ENCODE results near the gene SLC24A3. TPM values are rescaled to one million over a fixed set of nuclear protein-coding genes. Genes with fewer than 3 reads are reported as not detected.

Gene SLC24A3
- not detected for total RNA-seq

DNA sequence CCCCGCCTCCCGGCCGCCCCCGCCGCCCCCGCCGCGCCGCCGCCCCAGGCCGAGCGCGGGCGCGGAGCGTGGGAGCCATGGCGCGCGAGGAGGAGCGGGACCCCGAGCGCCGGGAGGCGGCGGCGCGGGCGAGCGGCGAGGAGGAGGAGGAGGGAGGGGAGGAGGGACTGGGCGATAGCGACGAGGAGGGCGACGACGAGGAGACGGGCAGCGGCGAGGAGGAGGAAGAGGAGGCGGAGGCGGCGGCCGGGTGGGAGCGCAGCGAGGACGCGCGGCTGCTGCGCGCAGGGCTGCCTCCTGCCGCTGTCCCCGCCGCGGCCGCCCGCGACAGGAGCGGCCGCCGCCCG, at the start of gene SLC24A3:
Gene SLC24A3 (plus strand): TSS at position 174 of the 347 bp plus-strand sequence.
- ATAC-seq (replicated peaks) = no peak
- Mint-ChIP-seq H3K4me1 (no peaks in the 10 kb centered on the region), H3K9me3 (no peaks in the 10 kb centered on the region), H3K27me3 (peaks cover 43% of the 10 kb centered on the region), H3K36me3 (ENCODE audit: low read depth) (no peaks in the 10 kb centered on the region), H3K4me3 (no peak within 1 kb of the TSS), H3K27ac (no peak within 1 kb of the TSS)

DNA sequence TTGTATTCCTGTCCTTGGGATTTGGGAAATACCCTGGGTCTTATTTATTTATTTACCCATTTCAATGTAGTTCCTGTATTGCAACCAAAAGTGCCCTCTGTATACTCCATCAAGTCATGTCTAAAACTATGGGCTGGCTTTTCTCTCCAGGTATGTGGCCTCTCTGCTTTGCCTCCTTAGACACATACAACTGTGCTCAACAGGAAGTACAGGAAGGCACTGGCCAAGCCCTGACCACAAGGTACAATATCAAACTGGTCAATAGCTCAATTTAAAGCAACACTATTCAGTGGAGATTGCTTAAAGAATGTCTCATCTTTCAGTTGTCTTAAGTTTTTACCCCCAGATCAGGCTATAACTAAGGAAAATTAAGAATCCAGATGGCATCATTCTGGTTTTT, 42.3 kb upstream of the SLC24A3 start:
- no peak overlapping the region for H3K4me3 Mint-ChIP-seq
- peaks cover 9% of the 10 kb centered on the region for H3K27me3 Mint-ChIP-seq
- H3K27ac Mint-ChIP-seq = no peak overlapping the region
- peaks cover 8% of the 10 kb centered on the region for H3K9me3 Mint-ChIP-seq
- H3K36me3 Mint-ChIP-seq (ENCODE audit: low read depth) = no peaks in the 10 kb centered on the region
- no peaks in the 10 kb centered on the region for H3K4me1 Mint-ChIP-seq
- no peak for ATAC-seq (replicated peaks)

DNA sequence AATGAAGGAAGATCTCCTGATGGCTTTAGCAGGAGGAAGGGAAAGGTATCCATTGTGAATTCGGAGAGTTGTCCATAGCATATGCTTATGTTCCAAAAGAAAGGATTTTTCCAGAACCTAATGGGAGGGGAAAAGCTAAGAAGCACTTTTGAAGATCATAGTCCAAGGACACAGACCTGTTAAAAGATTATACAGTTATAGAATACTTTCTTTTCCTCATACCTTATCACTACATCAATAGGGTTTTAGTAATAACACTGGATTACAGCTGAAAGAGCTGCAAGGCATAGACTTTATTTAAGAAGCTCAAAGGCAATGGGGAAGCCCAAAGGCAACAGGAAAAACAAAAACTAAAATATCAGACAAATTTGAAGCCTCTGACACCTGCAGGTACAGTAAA, 39.8 kb upstream of the SLC24A3 start:
- Mint-ChIP-seq H3K27me3 (peaks cover 4% of the 10 kb centered on the region), H3K4me3 (no peak overlapping the region), H3K4me1 (no peaks in the 10 kb centered on the region), H3K9me3 (peaks cover 3% of the 10 kb centered on the region), H3K36me3 (ENCODE audit: low read depth) (no peaks in the 10 kb centered on the region), H3K27ac (no peak overlapping the region)
- ATAC-seq (replicated peaks) = no peak

DNA sequence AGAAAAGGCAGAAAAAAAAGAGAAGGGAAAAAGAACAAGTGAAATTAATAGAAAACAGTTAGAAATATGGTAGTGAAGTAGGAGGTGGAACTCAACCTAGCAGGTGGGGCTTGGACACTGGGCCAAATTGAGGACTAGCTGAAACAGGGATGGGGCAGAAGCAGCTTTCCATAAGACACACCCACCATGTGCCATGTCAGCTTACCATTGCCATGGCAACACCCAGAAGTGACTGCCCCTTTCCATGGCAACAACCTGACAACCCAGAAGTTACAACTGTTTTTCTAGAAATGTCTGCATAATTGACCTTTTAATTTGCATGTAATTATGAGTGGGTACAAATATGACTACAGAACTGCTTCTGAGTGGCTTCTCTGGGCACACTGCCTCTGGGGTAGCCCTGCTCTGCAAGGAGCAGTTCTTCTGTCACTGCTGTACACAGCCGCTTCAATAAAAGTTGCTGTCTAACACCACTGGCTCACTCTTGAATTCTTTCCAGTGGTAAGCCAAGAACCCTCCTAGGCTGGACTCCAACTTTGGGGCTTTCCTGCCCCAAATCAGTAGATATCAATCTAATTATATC, 35.9 kb upstream of the SLC24A3 start:
- H3K27me3 Mint-ChIP-seq = no peaks in the 10 kb centered on the region
- H3K4me3 Mint-ChIP-seq = no peak overlapping the region
- H3K27ac Mint-ChIP-seq = no peak overlapping the region
- H3K36me3 Mint-ChIP-seq (ENCODE audit: low read depth) = no peaks in the 10 kb centered on the region
- no peaks in the 10 kb centered on the region for H3K4me1 Mint-ChIP-seq
- no peak for ATAC-seq (replicated peaks)
- no peaks in the 10 kb centered on the region for H3K9me3 Mint-ChIP-seq

DNA sequence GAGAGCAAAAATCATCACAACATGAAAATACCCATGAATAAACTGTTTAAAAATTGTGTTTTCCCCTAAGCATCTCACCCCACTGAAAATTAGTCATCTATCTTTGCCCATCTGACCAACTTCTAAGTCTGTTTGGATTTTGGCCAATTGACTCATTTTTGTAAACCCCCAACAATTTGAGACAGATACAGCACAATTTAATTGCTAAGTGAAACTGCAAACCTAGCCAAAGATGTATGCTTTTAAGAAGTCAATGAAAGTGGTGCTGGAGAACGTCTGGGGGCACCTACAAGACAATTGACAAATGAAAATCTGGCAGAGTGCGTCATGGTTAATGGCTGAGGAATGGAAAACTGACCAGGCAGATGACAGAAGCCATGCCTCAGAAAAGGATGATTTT, 30.9 kb upstream of the SLC24A3 start:
- ATAC-seq (replicated peaks) = no peak
- Mint-ChIP-seq H3K9me3 (no peaks in the 10 kb centered on the region), H3K27me3 (no peaks in the 10 kb centered on the region), H3K36me3 (ENCODE audit: low read depth) (no peaks in the 10 kb centered on the region), H3K27ac (no peak overlapping the region), H3K4me1 (no peaks in the 10 kb centered on the region), H3K4me3 (no peak overlapping the region)

DNA sequence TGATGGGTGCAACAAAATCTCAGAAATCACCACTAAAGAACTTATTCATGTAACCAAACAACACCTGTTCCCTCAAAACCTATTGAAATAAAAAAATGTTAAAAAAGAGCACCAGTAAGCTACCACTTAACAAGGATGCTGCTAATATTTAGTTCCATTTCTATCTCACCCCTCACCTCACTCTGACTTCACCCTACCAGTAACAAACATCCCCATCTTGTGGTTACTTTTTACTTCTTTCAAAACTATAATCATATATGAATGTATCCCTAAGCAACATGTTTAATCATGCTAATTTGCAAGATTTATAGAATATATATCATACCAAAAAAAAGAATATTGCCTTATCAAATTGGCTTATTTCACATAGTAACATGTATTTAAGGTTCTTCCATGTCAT, 27.4 kb upstream of the SLC24A3 start:
- no peaks in the 10 kb centered on the region for H3K27me3 Mint-ChIP-seq
- no peaks in the 10 kb centered on the region for H3K36me3 Mint-ChIP-seq (ENCODE audit: low read depth)
- peaks cover 5% of the 10 kb centered on the region for H3K9me3 Mint-ChIP-seq
- H3K27ac Mint-ChIP-seq = no peak overlapping the region
- no peaks in the 10 kb centered on the region for H3K4me1 Mint-ChIP-seq
- ATAC-seq (replicated peaks) = no peak
- no peak overlapping the region for H3K4me3 Mint-ChIP-seq

DNA sequence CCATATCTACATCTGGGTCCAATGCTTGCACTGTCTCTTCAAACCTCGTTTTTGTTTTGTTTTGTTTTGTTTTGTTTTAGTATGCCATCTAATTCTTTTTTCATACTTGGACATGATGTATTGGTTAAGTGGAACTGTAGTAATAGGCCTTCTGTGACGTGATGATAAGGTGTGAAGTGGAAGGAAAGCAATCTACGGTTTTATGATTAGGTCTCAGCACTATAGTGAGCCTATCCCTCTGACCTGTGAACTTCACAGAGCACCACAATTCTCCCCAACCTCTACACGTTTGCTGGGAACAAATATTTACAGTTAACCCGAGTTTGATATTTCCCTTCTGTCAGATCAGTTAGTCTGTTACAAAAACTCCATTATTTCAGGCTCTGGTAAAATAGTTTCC, 19.1 kb upstream of the SLC24A3 start:
- no peak for ATAC-seq (replicated peaks)
- H3K36me3 Mint-ChIP-seq (ENCODE audit: low read depth) = no peaks in the 10 kb centered on the region
- no peaks in the 10 kb centered on the region for H3K27me3 Mint-ChIP-seq
- peaks cover 10% of the 10 kb centered on the region for H3K9me3 Mint-ChIP-seq
- no peak overlapping the region for H3K27ac Mint-ChIP-seq
- no peak overlapping the region for H3K4me3 Mint-ChIP-seq
- no peaks in the 10 kb centered on the region for H3K4me1 Mint-ChIP-seq

DNA sequence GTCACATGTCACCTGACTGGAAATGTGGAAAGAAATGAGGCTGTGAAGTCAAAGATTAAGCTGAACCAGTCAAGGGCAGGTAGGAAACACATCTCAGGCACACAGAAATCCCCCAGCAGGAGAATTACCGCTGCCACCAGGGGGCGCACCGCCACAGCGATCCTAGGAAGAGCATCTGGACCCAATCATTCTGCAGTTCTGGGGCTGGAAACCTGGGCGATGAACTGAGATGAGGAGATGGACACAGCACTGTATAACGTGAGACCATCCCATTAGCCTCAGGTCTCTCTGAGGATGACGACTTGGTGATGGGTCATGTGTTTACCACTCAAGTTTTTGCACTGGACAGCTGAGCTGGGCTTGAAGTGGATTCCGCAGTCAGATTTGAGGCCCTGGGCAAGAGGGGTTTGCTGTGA, 6.5 kb upstream of the SLC24A3 start:
- H3K27me3 Mint-ChIP-seq = peaks cover 20% of the 10 kb centered on the region
- no peak overlapping the region for H3K4me3 Mint-ChIP-seq
- no peak for ATAC-seq (replicated peaks)
- H3K27ac Mint-ChIP-seq = no peak overlapping the region
- H3K4me1 Mint-ChIP-seq = no peaks in the 10 kb centered on the region
- no peaks in the 10 kb centered on the region for H3K36me3 Mint-ChIP-seq (ENCODE audit: low read depth)
- no peaks in the 10 kb centered on the region for H3K9me3 Mint-ChIP-seq

DNA sequence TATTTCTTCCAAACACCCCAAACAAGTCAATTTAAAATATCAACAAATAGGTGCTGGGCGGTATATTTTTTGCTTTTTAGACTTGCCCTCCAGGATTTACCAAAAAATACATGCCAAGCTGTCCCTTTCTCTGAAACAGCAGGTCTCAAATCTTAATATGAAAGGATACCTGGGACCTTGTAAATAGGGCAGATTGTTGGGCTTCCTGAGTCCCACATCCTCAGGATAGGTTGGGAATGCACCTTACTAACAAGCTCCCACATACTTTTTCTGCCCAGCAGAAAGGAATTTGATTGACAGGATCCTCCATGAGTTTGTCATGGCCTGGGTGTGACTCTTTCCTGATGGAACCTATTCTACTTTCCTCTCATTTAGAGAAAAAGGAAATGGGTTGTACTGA, 4.9 kb upstream of the SLC24A3 start:
- Mint-ChIP-seq H3K4me1 (no peaks in the 10 kb centered on the region), H3K36me3 (ENCODE audit: low read depth) (no peaks in the 10 kb centered on the region), H3K27me3 (peaks cover 25% of the 10 kb centered on the region), H3K4me3 (no peak overlapping the region), H3K9me3 (no peaks in the 10 kb centered on the region), H3K27ac (no peak overlapping the region)
- ATAC-seq (replicated peaks) = no peak

DNA sequence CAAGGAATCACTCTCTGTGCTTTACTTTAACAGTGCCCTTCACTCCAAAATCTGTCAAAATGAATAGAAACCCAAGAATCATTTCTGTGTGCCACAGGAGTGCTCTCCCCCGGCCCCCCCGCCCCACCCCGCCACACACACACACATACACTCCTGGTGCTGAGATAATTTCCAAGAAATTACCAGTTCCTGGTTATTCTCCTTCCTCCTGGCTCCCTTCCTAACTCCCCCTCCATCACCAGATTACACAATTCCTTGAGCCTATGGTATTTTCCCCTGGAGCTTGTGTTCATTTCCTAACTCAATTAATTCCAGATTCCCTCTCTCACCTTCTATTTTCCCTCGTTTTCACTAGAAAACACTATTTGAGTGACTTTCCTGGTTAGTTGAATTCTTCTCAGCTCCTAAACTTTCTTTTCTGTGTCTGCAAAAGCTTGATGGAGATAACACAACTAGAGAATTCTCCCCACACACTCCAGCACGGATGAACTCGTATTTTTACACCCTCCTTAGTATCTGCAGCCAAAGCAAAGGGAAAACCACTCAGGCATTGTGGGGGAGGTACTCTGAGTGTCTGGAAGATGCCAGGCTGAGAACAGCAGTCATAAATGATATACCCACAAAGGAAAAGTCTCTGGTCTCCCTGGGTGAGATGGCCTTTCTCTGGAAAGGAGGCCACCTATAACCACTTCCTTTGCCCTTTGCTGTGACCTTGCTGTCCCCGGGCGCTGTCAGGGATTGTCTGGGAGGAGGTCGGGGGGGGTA, 1.9 kb upstream of the SLC24A3 start:
- ATAC-seq (replicated peaks) = no peak
- Mint-ChIP-seq H3K27me3 (peaks cover 42% of the 10 kb centered on the region), H3K4me1 (no peaks in the 10 kb centered on the region), H3K4me3 (no peak overlapping the region), H3K36me3 (ENCODE audit: low read depth) (no peaks in the 10 kb centered on the region), H3K9me3 (no peaks in the 10 kb centered on the region), H3K27ac (no peak overlapping the region)

DNA sequence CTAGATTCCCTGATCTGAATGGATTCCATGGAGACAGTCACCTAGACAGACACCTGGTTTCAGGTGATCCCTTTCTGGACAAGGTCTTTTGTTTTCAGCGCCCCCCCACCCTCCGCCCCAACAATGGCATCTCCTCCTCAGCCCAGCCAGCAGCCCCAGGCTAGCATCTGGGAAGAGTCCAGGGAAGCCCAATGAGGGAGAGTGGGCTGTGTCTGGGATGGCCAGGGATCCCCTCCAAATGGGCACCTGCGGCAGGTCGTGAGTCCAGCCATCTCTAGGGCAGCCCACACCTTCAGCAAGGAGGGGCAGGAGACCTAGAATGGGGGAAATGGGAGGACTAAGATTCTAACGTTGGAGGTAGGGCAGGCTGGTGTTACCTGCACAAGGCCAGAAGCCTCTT, 1.2 kb upstream of the SLC24A3 start:
- Mint-ChIP-seq H3K4me3 (no peak overlapping the region), H3K36me3 (ENCODE audit: low read depth) (no peaks in the 10 kb centered on the region), H3K4me1 (no peaks in the 10 kb centered on the region), H3K27ac (no peak overlapping the region), H3K9me3 (no peaks in the 10 kb centered on the region), H3K27me3 (peaks cover 43% of the 10 kb centered on the region)
- no peak for ATAC-seq (replicated peaks)

DNA sequence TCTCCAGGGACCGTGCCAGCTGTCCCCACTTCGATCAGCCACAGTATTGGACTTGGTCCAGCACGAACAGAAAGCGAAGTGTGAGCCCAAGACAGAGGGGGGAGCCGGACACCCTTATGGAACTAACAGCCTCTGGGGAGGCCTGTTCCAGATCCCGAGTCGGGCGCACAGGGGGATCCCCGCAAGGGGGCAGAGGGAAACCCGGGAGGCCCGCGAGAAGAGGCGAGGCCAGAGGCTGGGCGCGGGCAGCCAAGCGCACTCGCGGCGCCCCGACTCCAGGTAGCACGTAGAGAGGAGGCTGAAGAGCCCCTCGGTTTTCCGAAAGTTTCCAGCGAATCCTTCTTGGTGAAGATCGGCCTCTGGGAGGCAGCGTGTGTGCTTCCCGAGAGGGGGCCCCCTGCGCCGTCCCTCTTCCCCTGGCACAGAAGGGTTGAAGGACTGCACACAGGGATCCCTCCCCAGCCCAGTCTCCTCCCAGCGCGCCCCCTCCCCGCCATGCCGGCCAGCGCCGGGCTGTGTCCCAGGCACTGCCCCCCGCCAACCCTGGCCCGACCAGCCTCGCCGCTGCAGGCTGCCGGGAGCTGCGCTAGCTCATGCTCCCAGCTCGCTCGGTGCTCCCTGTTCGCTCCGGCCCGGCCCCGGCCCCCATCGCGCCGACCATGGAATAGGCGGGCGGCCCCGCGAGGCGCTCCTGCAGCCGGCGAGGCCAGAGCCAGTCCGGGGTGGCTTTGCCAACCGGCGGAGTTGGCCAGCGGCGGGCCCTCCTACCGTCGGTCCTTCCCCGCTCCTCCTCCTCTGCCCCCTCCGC, 577 bp upstream of the SLC24A3 start:
- H3K27ac Mint-ChIP-seq = no peak overlapping the region
- H3K9me3 Mint-ChIP-seq = no peaks in the 10 kb centered on the region
- H3K27me3 Mint-ChIP-seq = peaks cover 43% of the 10 kb centered on the region
- H3K4me3 Mint-ChIP-seq = no peak overlapping the region
- no peak for ATAC-seq (replicated peaks)
- no peaks in the 10 kb centered on the region for H3K4me1 Mint-ChIP-seq
- H3K36me3 Mint-ChIP-seq (ENCODE audit: low read depth) = no peaks in the 10 kb centered on the region

DNA sequence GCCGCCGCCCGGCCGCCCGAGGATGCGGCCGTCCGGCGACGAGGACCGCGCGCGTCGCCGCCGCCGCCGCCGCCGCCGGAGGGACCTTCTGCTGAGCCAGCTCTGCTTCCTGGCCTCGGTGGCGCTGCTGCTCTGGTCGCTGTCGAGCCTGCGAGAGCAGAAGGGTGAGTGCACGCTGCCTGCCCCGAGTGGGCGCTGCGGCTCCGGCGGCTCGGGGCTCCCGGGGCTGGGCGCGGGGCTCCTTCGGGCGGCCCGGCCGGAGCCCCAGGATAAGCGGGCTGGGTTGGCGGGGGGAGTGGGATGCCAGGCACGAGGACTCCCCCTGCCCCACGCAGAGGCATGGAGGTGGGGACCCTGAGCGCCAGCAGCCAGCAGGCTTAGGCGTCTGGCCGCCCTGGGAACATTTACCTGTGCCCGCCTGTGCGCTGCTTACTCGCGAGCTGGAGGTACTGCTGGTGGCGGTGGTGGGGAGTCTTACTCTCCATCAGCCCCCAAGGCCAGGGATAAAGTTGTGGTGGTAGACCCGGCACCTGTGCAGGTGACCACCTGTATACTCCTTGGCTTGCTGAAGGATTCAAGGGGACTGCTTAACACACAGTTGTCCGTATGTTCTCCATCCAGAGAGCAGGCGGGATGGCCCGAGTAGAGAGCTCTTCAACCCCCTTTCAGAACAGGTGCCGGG, 520 bp downstream of the SLC24A3 start:
- H3K4me3 Mint-ChIP-seq = no peak overlapping the region
- no peaks in the 10 kb centered on the region for H3K9me3 Mint-ChIP-seq
- H3K27ac Mint-ChIP-seq = no peak overlapping the region
- H3K4me1 Mint-ChIP-seq = no peaks in the 10 kb centered on the region
- no peaks in the 10 kb centered on the region for H3K36me3 Mint-ChIP-seq (ENCODE audit: low read depth)
- peaks cover 44% of the 10 kb centered on the region for H3K27me3 Mint-ChIP-seq
- ATAC-seq (replicated peaks) = peak; percentile 14

DNA sequence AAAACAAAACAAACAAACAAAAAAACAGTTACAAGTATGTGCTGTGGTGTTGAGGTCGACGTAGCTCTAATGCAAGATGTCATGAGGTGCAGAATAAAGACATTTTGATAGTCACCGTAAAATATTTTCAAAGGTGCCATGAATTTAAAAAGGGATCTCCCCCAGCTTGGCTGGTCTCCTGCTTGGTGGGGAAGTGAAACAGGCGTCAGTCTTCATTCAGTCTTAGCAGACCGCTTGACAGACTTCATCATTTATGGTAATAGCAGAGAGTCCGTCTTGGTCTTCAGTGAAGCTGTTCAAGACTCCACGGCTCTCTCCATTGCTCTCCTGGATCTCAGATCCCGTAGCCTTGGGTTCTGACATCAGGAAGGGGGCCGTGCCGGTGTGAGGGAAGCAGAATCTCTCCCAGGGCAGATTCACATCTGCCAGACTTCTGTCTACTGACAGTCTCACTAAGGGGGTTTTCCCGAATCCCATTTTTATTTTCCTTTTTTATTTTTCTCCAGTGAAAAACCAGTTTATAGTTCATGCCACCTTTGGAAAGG, 1.6 kb downstream of the SLC24A3 start:
- Mint-ChIP-seq H3K9me3 (no peaks in the 10 kb centered on the region), H3K4me3 (no peak overlapping the region), H3K27me3 (peaks cover 40% of the 10 kb centered on the region), H3K4me1 (no peaks in the 10 kb centered on the region), H3K27ac (no peak overlapping the region), H3K36me3 (ENCODE audit: low read depth) (no peaks in the 10 kb centered on the region)
- no peak for ATAC-seq (replicated peaks)
